ENCODE data around the gene LPCAT1. TPM values are rescaled to one million over a fixed set of nuclear protein-coding genes. Genes with fewer than 3 reads are reported as not detected.

Gene LPCAT1
- total RNA-seq, 1 experiment from 2014 or later: 75.0 TPM

- TF ChIP-seq POLR2AphosphoS5 (IDR thresholded peaks at IDR 0.05; ENCODE audit: low read depth, low read length) (no peak), TCF7L2 (IDR thresholded peaks at IDR 0.05; ENCODE audit: borderline replicate concordance, extremely low read depth, insufficient read depth, insufficient read length) (no peak), SRF (IDR thresholded peaks at IDR 0.05; ENCODE audit: low read depth) (no peak), CBX3 (IDR thresholded peaks at IDR 0.05; ENCODE audit: low read depth) (no peak), FOSL1 (IDR thresholded peaks at IDR 0.05; ENCODE audit: low read depth) (no peak), EZH2 (IDR thresholded peaks at IDR 0.05) (no peak), SP1 (IDR thresholded peaks at IDR 0.05; ENCODE audit: low read depth) (no peak), EGR1 (IDR thresholded peaks at IDR 0.05; ENCODE audit: low read depth) (no peak), MAX (IDR thresholded peaks at IDR 0.05) (no peak), POLR2A (IDR thresholded peaks at IDR 0.05; ENCODE audit: borderline replicate concordance, extremely low read depth, insufficient read depth, insufficient read length) (no peak), ZFX (IDR thresholded peaks at IDR 0.05) (no peak), ZNF274 (IDR thresholded peaks at IDR 0.05; ENCODE audit: low read depth, low read length) (no peak), JUND (IDR thresholded peaks at IDR 0.05) (no peak)
- BruUV-seq (replicated peaks): no TSS peak
- no peak overlapping the region for H3K27ac ChIP-seq (ENCODE audit: low read depth, low read length)
- POLR2A ChIA-PET: no interaction called here
- H3K27me3 ChIP-seq (ENCODE audit: insufficient read depth, low read length): no peaks in the 10 kb centered on the region
- no peaks in the 10 kb centered on the region for H3K79me2 ChIP-seq (ENCODE audit: insufficient read depth, low read length)
- RAD21 ChIA-PET (ENCODE audit: low non-redundant PET in 1 of 2, low total read pairs in 2 of 2, uncharacterized antibody in 2 of 2, unreplicated experiment in 2 of 2): no interaction called here
- no peaks in the 10 kb centered on the region for H3K4me1 ChIP-seq (ENCODE audit: control insufficient read depth in 1 of 2, insufficient read depth in 2 of 2, low read length in 2 of 2)
- peaks cover 17 to 27% of the 10 kb centered on the region in 2 experiments; a peak in 2 of 4 replicates for H3K9me3 ChIP-seq (ENCODE audit: control insufficient read depth in 1 of 2, insufficient read depth in 1 of 2, low read depth in 1 of 2, low read length in 2 of 2)
- no peak overlapping the region for H2AFZ ChIP-seq (ENCODE audit: low read depth, low read length, poor library complexity, severe bottlenecking)
- H3K9ac ChIP-seq (ENCODE audit: low read length): no peak overlapping the region
- no peak for DNase-seq (ENCODE audit: low read depth, low spot score)
- no peak overlapping the region for H3K4me3 ChIP-seq (replicated peaks in 1 of 2; ENCODE audit: low read depth in 1 of 2, low read length in 2 of 2)
- no peaks in the 10 kb centered on the region for H3K36me3 ChIP-seq (ENCODE audit: control insufficient read depth in 1 of 2, insufficient read depth in 2 of 2, low read length in 2 of 2)
- ATAC-seq: no peak
- CTCF ChIA-PET: no interaction called here
- intact Hi-C loops (cut with micrococcal nuclease): no loop called here
- H3K9me2 ChIP-seq (ENCODE audit: insufficient read depth): no peaks in the 10 kb centered on the region
- H4K20me1 ChIP-seq (ENCODE audit: insufficient read depth): no peaks in the 10 kb centered on the region
- H3K4me2 ChIP-seq (ENCODE audit: low read length): no peak overlapping the region
Observed at GRCh38 chr5:1428107-1428506, 95.7 kb downstream of the LPCAT1 start.

DNA sequence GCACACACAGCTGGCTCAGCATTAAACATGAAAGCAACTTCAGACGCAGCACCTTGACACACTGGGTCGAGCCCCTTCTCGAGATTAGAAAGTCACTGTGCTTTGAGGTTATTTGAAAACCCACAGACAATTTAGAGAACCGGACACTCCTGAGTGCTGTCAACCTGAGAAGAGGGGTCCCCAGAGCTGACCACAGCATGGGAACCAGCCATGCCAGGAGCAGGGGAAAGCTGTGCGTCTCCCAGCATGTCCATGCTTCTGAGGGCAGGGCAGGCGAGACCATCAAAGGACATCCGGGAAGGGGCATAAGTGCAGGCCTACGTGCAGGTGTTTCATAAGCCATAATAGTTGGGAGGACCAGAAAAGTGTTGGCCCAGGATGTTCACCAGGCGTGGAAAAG lies 99.0 kb downstream of the LPCAT1 start:
- ChIA-PET RAD21 (ENCODE audit: low non-redundant PET in 1 of 2, low total read pairs in 2 of 2, uncharacterized antibody in 2 of 2, unreplicated experiment in 2 of 2) (no interaction called here), POLR2A (no interaction called here)
- no TSS peak for BruUV-seq (replicated peaks)

More for the DNA sequence above, 99.0 kb downstream of the LPCAT1 start:
- intact Hi-C loops (cut with micrococcal nuclease): no loop called here
- Histone ChIP-seq H3K79me2 (ENCODE audit: insufficient read depth, low read length) (no peaks in the 10 kb centered on the region), H3K4me3 (replicated peaks in 1 of 2; ENCODE audit: low read depth in 1 of 2, low read length in 2 of 2) (no peak overlapping the region), H3K9ac (ENCODE audit: low read length) (no peak overlapping the region), H3K27me3 (ENCODE audit: insufficient read depth, low read length) (no peaks in the 10 kb centered on the region), H3K27ac (ENCODE audit: low read depth, low read length) (no peak overlapping the region), H3K9me2 (ENCODE audit: insufficient read depth) (no peaks in the 10 kb centered on the region), H3K9me3 (ENCODE audit: control insufficient read depth in 1 of 2, insufficient read depth in 1 of 2, low read depth in 1 of 2, low read length in 2 of 2) (peaks cover 17 to 27% of the 10 kb centered on the region in 2 experiments; a peak in 2 of 4 replicates), H3K36me3 (ENCODE audit: control insufficient read depth in 1 of 2, insufficient read depth in 2 of 2, low read length in 2 of 2) (no peaks in the 10 kb centered on the region), H4K20me1 (ENCODE audit: insufficient read depth) (no peaks in the 10 kb centered on the region), H3K4me1 (ENCODE audit: control insufficient read depth in 1 of 2, insufficient read depth in 2 of 2, low read length in 2 of 2) (no peaks in the 10 kb centered on the region), H2AFZ (ENCODE audit: low read depth, low read length, poor library complexity, severe bottlenecking) (no peak overlapping the region), H3K4me2 (ENCODE audit: low read length) (no peak overlapping the region)
- no peak for DNase-seq (ENCODE audit: low read depth, low spot score)
- TF ChIP-seq CBX3 (IDR thresholded peaks at IDR 0.05; ENCODE audit: low read depth): no peak
- CTCF ChIA-PET: no interaction called here
- ATAC-seq: no peak

Data from HCT116 (cell line).